Type B pancreatic cell (in vitro differentiated cells): ENCODE results near the gene PTH2. TPM values are rescaled to one million over a fixed set of nuclear protein-coding genes. Genes with fewer than 3 reads are reported as not detected.

Experiments
- DNase-seq: peaks from one replicate; pipeline ENCODE4 v3.0.0; 2021; ENCODE audit warnings: mixed read lengths; ENCODE audit not compliant: unreplicated experiment; ENCODE audit errors: extremely low spot score
- H3K27ac Mint-ChIP-seq: 2 replicates; pipeline ENCODE4 v1.8.0; 2021; ENCODE audit warnings: mild to moderate bottlenecking, mixed read lengths
- H3K27me3 Mint-ChIP-seq: 2 replicates; pipeline ENCODE4 v1.8.0; 2021; ENCODE audit warnings: mixed read lengths
- H3K36me3 Mint-ChIP-seq: 2 replicates; pipeline ENCODE4 v1.8.0; 2021; ENCODE audit warnings: mixed read lengths
- H3K4me1 Mint-ChIP-seq: one replicate; pipeline ENCODE4 v1.8.0; 2021; ENCODE audit warnings: mixed read lengths; ENCODE audit not compliant: unreplicated experiment
- H3K4me3 Mint-ChIP-seq: 2 replicates; pipeline ENCODE4 v1.8.0; 2021; ENCODE audit warnings: mild to moderate bottlenecking, mixed read lengths
- H3K9me3 Mint-ChIP-seq: 2 replicates; pipeline ENCODE4 v1.8.0; 2021; ENCODE audit warnings: mixed read lengths
- CTCF ChIP-seq: fragments of 200-600 bp; sonication (generic); conservative IDR thresholded peaks from 2 replicates; pipeline ENCODE4 v1.5.0; 2021; ENCODE audit warnings: antibody characterized with exemption, mild to moderate bottlenecking
- total RNA-seq: library from RNA; stranded (reverse); gene quantifications from 2 replicates; pipeline ENCODE4 v1.2.1, GENCODE V29; 2021; ENCODE audit warnings: low replicate concordance

PTH2 gene
- total RNA-seq, 1 donor from 2014 or later: not detected

- Mint-ChIP-seq H3K36me3 (no peaks in the 10 kb centered on the region), H3K27ac (no peak overlapping the region), H3K9me3 (no peaks in the 10 kb centered on the region), H3K4me3 (no peak overlapping the region), H3K27me3 (peaks cover 97% of the 10 kb centered on the region), H3K4me1 (peaks cover 29% of the 10 kb centered on the region)
- TF ChIP-seq CTCF: no peak
- DNase-seq: no peak
Observed at GRCh38 chr19:49421878-49422202, 1.4 kb downstream of the PTH2 start.

GRCh38 chr19:49421039-49421877, 2.0 kb downstream of the PTH2 start:
- TF ChIP-seq CTCF: no peak
- peak; percentile 81 for DNase-seq
- no peak overlapping the region for H3K27ac Mint-ChIP-seq
- peaks cover 25% of the 10 kb centered on the region for H3K4me1 Mint-ChIP-seq
- H3K27me3 Mint-ChIP-seq: peaks cover 97% of the 10 kb centered on the region
- H3K36me3 Mint-ChIP-seq: no peaks in the 10 kb centered on the region
- no peaks in the 10 kb centered on the region for H3K9me3 Mint-ChIP-seq
- H3K4me3 Mint-ChIP-seq: peak overlapping the region; percentile 39

- Mint-ChIP-seq H3K27ac (peak overlapping the region; percentile 27), H3K9me3 (no peaks in the 10 kb centered on the region), H3K4me3 (no peak overlapping the region), H3K4me1 (peaks cover 24% of the 10 kb centered on the region), H3K36me3 (no peaks in the 10 kb centered on the region), H3K27me3 (peaks cover 92% of the 10 kb centered on the region)
- DNase-seq: no peak
- TF ChIP-seq CTCF: no peak
Observed at GRCh38 chr19:49420227-49420626, 3.0 kb downstream of the PTH2 start.

GRCh38 chr19:49419173-49419572, 4.1 kb downstream of the PTH2 start:
- no peak overlapping the region for H3K4me3 Mint-ChIP-seq
- peaks cover 81% of the 10 kb centered on the region for H3K27me3 Mint-ChIP-seq
- H3K4me1 Mint-ChIP-seq: peaks cover 24% of the 10 kb centered on the region
- no peaks in the 10 kb centered on the region for H3K36me3 Mint-ChIP-seq
- H3K27ac Mint-ChIP-seq: no peak overlapping the region
- DNase-seq: no peak
- no peak for TF ChIP-seq CTCF
- H3K9me3 Mint-ChIP-seq: no peaks in the 10 kb centered on the region

- Mint-ChIP-seq H3K4me3 (no peak overlapping the region), H3K9me3 (no peaks in the 10 kb centered on the region), H3K36me3 (no peaks in the 10 kb centered on the region), H3K4me1 (peaks cover 25% of the 10 kb centered on the region), H3K27me3 (peaks cover 76% of the 10 kb centered on the region), H3K27ac (no peak overlapping the region)
- no peak for DNase-seq
- no peak for TF ChIP-seq CTCF
Observed at GRCh38 chr19:49418511-49418910, 4.7 kb downstream of the PTH2 start.
